Stomach (tissue), 4 donors: ENCODE results near the gene DIAPH3.

Source experiments
- EP300 ChIP-seq: sonication (generic); formaldehyde crosslinking; IDR thresholded peaks from one replicate; pipeline ENCODE4 v1.6.1; 2017; ENCODE audit warnings: antibody characterized with exemption
- POLR2A ChIP-seq, 4 donors: fragments of 450-650 bp; IDR thresholded peaks; one replicate each; pipeline ENCODE4 v1.6.1; 2016; ENCODE audit warnings: antibody characterized with exemption in 4 of 4, control low read depth in 2 of 4, mild to moderate bottlenecking in 1 of 4, moderate library complexity in 1 of 4
- POLR2AphosphoS5 ChIP-seq, 3 donors: sonication (generic); formaldehyde crosslinking; IDR thresholded peaks; one replicate each; pipeline ENCODE4 v1.6.1; 2016; ENCODE audit warnings: antibody characterized with exemption in 3 of 3

DNA sequence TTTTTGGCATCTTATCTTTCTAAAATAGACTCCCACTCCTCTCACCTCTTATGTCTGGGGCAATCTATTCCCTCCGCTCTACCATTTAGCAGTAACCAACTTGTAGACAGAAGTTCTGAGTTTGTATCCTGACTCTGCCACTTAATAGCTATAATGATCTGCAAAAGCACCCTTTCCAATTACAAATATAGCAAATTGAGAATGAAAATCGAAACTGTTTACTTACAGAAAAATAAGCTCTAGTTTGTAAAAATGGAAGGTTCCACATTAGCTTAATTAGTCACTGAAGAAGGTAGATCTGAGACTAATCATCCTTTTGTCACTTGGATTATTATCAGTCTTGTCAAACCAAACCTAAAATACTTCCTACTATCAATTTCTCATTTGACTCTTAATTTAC, 409.3 kb downstream of the DIAPH3 start:
- TF ChIP-seq POLR2A (IDR thresholded peaks at IDR 0.05) (no peak), EP300 (no peak), POLR2AphosphoS5 (IDR thresholded peaks at IDR 0.05) (no peak)
